HG02571 (cell line): ENCODE measurements around the gene CR1.
A peak's percentile ranks its signal among the peaks of the same experiment; 100 is the strongest.
"Not testable (repeated sequence)": the region's sequence is repeated elsewhere in the genome, so short reads cannot be mapped to it uniquely, and the experiment has no call there.

ENCODE experiments used
- ATAC-seq: cut with Tn5 transposase; IDR thresholded peaks from one replicate; pipeline ENCODE4 v1.9.1; 2021; ENCODE audit warnings: mild to moderate bottlenecking, moderate library complexity; ENCODE audit not compliant: unreplicated experiment

CR1 gene

DNA sequence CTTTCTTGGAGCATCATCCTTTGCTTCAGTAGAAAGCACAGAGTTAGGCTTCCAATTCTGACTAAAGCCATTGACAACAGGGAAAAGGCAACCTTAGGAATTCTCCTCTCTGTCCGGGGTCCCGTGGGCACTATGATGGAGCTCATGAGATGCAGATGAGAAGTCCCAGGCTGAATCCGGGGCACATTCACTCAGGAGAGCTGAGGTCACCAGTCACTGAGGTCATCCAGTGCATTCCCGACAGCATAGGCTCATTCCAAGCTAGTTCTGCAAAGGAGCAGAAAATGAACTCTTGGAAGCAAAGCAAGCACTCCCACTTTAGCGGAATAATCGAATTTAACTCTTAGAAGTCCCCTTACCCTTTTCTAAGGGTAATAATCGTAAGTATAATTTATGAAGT lies 6.8 kb downstream of the CR1 start:
- ATAC-seq = no peak

DNA sequence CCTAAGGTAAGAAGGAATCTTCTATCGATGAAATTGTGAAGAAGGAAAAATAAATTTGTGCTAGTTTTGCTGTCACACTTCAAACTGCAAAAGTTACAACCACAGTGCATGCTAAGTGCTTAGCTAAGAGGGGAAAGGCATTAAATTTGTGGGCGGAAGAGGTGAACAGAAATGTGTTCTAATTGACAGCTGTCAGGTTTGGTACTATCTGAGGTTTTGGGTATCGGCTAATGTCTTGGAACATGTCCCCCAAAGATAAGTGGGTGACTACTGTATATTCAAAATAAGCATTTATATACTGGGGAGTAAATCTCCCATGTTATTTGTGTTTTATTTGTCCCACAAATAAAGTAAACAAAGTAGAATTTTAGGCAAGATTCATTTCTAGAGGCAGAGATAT lies 8.0 kb downstream of the CR1 start:
- ATAC-seq = no peak

DNA sequence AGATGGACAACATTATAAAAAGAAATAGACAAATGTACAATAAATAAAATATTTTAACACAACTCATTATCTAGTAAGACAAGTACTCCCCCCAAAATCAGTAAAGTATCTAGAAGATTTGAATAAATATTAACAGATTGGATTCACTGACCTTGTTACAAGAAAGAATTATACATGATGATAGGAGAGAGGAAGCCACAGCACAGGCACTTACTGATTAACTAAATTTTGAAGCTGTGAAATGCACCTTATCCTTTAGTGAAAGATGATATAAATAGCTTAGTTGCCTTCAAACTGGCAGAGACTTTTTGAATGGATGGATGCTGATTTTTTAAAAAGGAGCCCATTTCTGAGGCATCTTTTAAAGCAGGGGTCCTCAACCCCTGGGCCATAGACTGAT lies 8.5 kb downstream of the CR1 start:
- no peak for ATAC-seq

DNA sequence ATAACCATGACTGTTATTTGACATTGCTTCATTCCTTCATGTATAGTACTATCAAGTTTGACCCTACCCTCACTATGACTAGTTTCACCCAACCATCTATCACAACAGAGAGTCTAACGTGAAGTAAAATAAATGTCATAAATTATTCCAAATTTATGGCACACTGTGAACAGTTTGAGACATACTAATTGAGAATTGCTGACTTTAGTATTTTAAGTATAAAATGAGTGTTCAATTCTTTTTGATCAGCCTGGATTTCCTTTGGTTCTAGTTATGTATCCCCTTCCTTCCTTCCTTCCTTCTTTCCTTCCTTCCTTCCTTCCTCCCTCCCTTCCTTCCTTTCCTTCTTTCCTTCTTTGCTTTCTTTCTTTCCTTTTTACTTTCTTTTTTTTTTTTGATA lies 14.5 kb downstream of the CR1 start:
- no peak for ATAC-seq

DNA sequence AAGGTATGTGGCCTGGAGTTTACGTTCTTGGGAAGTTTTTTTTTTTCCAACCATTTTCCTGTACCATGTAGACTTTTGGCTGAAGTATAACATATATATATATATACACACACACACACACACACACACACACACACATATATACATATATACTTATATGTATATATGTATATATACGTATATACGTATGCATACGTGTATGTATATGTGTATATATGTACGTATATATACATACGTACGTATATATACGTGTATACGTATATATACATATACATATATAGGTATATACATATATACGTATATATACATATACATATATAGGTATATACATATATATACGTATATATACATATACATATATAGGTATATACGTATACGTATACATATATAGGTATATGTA lies 18.9 kb downstream of the CR1 start:
- no peak for ATAC-seq

DNA sequence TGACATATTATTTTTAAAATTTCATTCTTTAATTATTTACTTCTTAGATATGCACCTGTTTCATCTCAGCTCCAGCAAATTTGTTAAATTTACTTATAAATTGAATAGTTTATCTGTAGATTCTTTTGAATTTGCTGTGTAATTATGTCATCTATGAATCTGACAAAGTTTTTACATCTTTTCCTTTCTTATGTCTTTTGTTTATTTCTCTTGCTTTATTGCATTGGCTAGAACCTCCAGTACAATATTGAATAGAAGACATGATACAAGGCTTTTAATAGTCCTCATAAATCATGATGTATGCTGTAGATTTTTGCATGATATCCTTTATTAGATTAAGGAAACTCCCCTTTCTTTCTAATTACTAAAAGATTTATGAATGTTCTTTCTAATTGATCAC lies 20.8 kb downstream of the CR1 start:
- ATAC-seq = no peak

DNA sequence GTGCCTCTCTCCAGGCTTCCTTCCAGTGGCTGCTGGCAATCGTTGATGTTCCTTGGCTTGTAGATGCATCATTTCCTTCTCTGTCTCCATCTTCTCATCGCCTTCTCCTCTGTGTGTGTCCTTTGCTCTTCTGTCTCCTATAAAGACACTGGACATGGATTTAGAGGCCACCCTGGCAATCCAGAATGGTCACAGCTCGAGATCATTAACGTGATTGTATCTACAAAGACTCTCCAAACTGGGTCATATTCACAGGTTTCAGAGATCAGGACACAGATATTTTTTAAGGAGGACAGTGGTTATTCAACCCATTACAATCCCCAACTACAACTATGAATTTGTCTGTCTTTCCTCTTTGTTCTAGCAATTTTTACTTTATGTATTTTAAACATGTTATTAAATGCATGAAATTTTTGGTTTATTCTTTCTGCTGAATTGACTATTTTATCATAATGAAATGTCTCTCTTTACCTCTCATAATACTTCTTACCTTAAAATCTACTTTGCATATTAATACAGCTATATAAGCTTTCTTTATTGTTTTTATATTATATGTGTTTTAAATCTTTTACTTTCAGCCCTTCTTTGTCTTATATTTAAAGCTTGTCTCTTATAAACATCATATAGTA lies 22.8 kb downstream of the CR1 start:
- no peak for ATAC-seq

DNA sequence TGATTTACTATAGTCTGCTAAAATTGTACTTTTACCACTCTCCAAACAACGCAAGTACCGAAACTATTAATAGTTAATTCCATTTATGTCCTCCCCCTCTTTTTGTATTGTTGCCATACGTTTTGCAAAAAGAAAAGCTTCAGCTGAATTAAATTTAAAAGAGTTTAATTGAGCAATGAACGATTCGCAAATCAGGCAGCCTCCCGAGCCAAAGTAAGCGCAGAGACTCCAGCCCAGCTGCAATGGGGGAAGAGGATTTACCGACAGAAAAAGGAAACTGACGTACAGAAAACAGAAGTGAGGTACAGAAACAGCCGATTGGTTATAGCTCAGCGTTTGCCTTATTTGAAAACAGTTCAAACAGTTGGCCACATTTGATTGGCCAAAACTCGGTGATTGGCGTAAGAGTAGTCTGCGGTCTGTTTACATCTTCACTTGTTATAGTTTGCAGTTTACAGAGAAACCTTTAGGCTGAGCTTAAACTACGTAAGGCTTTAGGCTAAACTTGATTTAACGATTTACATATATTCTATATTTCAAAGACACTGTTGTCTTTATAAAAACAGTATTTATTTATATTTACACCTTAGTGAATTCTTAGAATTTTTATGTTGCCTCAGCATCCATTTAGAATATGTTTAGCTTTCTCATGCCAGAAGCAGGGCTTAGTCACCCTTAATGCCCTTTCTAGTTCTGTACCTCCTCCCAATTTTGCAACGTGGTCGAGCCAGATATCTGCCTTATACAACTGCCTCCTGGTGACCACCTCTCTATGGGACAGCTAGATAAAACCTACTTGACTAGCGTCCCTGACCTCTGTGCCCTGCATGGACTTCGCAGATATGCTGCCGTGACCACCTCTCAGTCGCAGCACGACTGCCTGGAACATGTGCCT lies 23.8 kb downstream of the CR1 start:
- ATAC-seq = no peak

DNA sequence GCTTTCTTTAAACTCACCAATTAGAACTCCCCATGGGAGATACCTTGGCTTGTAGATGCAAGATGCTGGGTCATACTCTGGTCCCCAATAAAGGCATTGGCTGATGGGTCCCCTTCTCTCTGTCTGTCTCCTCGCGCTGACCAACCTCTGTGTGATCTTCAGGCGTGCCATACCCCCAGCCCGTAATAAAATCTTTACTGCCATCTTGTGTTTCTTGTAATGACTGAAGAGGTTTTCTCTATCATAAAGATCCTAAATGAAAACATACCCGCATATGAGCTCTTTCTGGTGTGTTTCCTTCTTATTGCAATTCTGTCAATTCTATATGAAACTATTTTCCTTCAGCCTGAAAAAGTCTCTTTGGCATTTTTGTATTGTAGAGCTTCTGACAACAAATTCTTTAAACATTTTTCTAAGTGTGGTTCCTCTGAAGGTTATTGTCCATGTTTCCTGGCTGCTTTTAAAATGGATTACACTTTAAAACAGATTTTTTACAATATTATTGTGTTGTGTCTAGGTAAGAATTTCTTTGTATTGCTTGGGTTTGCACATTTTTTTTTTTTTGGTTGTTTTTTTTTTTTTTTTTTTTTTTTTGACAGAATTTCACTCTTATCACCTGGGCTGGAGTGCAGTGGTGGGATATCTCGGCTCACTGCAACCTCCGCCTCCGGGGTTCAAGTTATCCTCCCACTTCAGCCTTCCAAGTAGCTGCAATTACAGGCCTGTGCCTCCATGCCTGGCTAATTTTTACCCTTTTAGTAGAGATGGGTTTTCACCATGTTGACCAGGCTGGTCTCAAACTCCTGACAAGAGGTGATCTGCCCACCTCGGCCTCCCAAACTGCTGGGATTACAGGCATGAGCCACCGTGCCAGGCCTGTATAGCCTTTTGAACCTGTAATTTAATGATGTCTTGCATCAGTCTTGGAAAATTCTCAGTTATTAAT lies 24.7 kb downstream of the CR1 start:
- ATAC-seq = not testable (repeated sequence)

DNA sequence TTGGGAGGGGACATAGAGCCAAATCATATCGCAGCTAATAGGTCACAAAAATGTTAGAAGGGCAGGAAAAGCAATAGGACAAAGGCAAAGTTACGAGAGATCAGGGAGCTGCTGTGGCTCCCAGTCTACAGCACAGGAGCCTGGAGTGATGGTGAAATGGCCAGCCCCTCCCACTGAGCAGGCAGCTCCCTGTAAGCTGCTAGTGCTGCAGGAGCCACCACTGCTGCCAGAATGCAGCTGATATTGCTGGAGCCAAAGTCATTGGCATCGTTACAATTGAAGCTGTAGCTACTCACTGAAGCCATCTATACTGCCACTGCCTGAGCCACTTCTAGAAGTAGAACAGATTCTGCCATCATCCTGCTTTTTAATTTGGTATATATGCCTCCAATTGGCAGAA lies 29.3 kb downstream of the CR1 start:
- not testable (repeated sequence) for ATAC-seq

DNA sequence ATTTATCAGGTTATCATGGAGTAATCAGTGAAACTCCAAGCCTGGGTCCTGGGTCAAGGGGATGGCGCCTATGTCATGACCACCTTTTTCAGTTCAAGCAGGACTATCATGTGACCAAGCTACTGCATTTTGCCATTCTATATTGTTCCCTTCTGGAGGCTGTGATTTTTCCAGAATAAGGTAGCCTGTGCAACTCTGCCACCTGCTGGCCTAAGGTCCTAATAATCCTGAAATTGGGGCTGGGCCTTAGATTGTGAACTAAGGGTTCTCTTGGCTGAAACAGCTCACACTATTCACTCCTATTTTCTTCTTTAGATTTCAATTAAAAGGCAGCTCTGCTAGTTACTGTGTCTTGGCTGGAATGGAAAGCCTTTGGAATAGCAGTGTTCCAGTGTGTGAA lies 32.4 kb downstream of the CR1 start:
- ATAC-seq = not testable (repeated sequence)

DNA sequence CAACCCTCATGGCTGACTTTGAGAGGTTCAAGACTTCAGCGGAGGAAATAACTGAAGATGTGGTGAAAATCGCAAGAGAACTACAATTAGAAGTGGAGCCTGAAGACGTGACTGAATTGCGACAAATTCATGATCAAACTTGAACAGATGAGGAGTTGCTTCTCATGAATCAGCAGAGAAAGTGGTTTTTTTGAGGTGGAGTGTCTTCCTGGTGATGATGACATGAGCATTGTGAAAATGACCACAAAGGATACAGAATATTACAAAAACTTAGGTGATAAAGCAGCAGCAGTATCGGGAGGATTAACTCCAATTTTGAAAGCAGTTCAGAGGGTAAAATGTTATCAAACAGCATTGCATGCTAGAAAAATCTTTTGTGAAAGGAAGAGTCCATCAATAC lies 40.3 kb downstream of the CR1 start:
- ATAC-seq = not testable (repeated sequence)

DNA sequence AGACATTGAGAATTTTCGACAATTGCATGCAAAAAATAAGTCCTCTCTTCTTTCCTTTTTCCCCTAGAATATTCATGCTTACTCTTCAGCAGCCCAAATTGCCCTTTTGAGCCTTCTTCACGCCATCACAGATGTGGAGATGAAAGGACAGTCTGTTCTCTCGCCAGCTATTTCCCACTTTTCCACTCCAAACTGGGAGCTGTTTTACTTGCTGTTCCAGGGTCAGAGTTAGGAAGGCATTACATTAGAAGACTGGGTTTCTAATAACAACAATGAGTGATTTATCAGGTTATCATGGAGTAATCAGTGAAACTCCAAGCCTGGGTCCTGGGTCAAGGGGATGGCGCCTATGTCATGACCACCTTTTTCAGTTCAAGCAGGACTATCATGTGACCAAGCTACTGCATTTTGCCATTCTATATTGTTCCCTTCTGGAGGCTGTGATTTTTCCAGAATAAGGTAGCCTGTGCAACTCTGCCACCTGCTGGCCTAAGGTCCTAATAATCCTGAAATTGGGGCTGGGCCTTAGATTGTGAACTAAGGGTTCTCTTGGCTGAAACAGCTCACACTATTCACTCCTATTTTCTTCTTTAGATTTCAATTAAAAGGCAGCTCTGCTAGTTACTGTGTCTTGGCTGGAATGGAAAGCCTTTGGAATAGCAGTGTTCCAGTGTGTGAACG lies 50.9 kb downstream of the CR1 start:
- ATAC-seq = not testable (repeated sequence)

DNA sequence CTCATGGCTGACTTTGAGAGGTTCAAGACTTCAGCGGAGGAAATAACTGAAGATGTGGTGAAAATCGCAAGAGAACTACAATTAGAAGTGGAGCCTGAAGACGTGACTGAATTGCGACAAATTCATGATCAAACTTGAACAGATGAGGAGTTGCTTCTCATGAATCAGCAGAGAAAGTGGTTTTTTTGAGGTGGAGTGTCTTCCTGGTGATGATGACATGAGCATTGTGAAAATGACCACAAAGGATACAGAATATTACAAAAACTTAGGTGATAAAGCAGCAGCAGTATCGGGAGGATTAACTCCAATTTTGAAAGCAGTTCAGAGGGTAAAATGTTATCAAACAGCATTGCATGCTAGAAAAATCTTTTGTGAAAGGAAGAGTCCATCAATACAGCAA lies 58.9 kb downstream of the CR1 start:
- not testable (repeated sequence) for ATAC-seq

DNA sequence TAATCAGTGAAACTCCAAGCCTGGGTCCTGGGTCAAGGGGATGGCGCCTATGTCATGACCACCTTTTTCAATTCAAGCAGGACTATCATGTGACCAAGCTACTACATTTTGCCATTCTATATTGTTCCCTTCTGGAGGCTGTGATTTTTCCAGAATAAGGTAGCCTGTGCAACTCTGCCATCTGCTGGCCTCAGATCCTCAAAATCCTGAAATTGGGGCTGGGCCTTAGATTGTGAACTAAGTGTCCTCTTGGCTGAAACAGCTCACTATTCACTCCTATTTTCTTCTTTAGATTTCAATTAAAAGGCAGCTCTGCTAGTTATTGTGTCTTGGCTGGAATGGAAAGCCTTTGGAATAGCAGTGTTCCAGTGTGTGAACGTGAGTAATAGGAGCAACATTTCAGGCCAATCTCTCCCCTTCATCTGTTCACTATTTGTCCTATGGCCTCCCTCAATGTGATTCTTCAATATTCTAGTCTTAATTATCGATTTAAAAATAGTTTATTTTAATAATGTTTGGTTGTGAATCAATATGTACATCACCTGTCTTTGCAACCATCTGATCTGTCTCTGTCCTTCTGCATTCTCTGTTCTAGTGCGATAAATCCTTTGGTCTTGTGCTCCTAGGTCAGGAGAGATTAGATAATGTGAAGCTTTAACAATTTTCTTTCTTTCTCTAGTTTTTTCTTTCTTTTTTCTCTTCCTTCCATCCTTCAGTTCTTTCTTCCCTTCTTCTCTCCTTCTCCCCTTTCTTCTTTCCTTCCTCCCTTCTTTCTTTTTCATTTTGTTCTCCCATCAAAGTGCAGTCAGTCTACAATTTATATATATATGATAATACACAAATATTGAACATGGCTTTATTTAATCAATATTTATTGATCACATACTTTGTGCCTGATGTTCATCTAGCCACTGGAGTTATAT lies 69.8 kb downstream of the CR1 start:
- ATAC-seq = no peak

DNA sequence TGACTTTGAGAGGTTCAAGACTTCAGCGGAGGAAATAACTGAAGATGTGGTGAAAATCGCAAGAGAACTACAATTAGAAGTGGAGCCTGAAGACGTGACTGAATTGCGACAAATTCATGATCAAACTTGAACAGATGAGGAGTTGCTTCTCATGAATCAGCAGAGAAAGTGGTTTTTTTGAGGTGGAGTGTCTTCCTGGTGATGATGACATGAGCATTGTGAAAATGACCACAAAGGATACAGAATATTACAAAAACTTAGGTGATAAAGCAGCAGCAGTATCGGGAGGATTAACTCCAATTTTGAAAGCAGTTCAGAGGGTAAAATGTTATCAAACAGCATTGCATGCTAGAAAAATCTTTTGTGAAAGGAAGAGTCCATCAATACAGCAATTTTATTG lies 76.0 kb downstream of the CR1 start:
- not testable (repeated sequence) for ATAC-seq

DNA sequence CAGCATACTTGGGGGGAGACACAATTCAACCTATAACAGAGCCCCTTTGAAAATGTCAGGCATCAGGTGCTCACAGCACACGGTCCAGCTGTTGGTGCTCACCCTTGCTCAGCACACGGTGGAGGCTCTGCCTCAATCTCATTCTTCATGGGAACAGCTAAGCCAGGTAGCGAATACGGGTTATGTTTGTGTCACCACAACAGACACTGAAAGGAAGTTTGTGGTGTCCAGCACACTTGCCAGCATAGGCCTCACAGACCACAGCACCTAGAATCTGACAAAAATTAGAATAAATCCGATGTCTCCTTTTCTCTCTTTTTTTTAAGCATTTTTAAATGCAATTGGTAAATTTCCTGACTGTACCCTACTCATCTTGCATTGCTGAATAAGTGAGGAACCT lies 77.1 kb downstream of the CR1 start:
- ATAC-seq = not testable (repeated sequence)

DNA sequence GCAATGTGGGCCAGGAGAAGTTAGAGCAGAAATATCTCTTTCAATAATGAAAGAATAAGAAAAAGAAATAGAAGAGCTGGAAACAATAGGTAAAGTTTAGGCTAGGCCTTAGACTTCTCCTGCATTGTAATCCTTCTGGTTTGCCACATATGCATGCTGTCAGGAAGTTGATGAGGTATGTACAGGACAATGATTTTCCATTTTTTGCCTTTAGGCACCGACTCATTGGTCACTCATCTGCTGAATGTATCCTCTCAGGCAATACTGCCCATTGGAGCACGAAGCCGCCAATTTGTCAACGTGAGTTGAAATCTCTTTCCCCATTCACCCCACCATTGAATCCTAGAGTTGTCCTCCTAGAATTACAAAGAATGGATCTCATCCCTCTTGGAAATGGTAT lies 79.4 kb downstream of the CR1 start:
- not testable (repeated sequence) for ATAC-seq

DNA sequence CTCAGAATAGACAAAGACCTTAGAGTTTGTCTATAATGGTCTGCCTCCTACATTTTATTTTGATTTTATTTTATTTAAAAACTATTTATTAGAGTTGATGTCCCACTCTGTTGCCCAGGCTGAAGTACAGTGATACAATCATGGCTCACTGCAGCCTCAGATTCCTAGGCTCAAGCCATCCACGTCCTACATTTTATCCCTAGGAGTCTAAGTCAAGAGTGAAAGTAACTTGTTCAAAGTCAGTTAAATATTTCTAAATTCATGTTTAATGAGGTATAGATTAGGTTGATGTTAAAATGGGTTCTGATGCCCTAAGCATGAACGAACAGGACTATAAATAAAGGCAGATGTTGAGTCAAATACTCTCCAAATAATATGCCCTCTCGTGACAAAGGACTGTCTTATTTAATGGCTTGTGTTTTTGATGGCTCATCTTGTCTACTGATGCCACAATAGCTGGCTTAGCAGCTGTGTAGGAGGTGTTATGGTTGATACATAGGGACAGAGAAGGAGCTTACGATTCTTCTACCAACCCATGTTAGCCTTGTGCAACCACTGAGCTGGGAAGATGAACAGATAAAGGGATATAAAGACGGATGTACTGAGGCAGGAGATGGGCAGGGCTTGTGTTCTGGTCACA lies 83.0 kb downstream of the CR1 start:
- peak; percentile 17 for ATAC-seq
